GM12878 (cell line): ENCODE results near the gene PELO. TPM values are rescaled to one million over a fixed set of nuclear protein-coding genes. Genes with fewer than 3 reads are reported as not detected.

Source experiments
- ATAC-seq: fragments of 200-7000 bp; cut with Tn5 transposase; 3 replicates; pipeline ENCODE4 v1.9.1; 2020; ENCODE audit warnings: mild to moderate bottlenecking, moderate library complexity
- BruUV-seq: library from RNA; stranded (reverse); fragments of 400-500 nt; replicated peaks from 2 replicates; lab custom pipeline; 2021; lab: Mats Ljungman, UMichigan
- CTCF ChIA-PET: fragments of 300-600 bp; sonication (Branson Sonifier 250); formaldehyde crosslinking; extraction: SDS; loops from one replicate; lab custom pipeline; 2021; ENCODE audit warnings: inconsistent platforms; lab: Yijun Ruan, JAX
- POLR2A ChIA-PET: fragments of 350-600 bp; formaldehyde crosslinking; extraction: SDS; loops from one replicate; lab custom pipeline; 2021; ENCODE audit warnings: inconsistent platforms; lab: Charles Lee
- RAD21 ChIA-PET: fragments of 300-600 bp; sonication (Branson Sonifier 250); formaldehyde crosslinking; loops from one replicate; lab custom pipeline; 2023; ENCODE audit warnings: antibody characterized with exemption; ENCODE audit not compliant: unreplicated experiment; lab: Charles Lee
- SMC1A ChIA-PET: fragments of 300-600 bp; sonication (Branson Sonifier 250); formaldehyde crosslinking; loops from one replicate; lab custom pipeline; 2023; ENCODE audit not compliant: unreplicated experiment, uncharacterized antibody; lab: Charles Lee
- DNase-seq: peaks from one replicate; pipeline ENCODE4 v3.0.0-alpha.2; 2011; ENCODE audit warnings: low read depth, low spot score
- FAIRE-seq: peaks from 3 replicates; lab custom pipeline; 2011; peaks lifted over from hg19 to GRCh38; lab: Jason Lieb, UNC
- H2AFZ ChIP-seq: 2 replicates; pipeline ENCODE4 v1.6.0; 2011; ENCODE audit warnings: low read depth, low read length, control low read depth; ENCODE audit not compliant: control insufficient read depth
- H3K27ac ChIP-seq: 2 replicates; pipeline ENCODE4 v1.5.1; 2011; ENCODE audit warnings: control low read depth; ENCODE audit not compliant: control insufficient read depth, insufficient read depth
- H3K27me3 ChIP-seq, 2 experiments: replicated peaks in 1 of 2; 2 replicates each; pipeline versions ENCODE4 v1.6.0 to v1.6.1; 2011; ENCODE audit warnings: low read length in 1 of 2; ENCODE audit not compliant: control insufficient read depth in 2 of 2, insufficient read depth in 2 of 2
- H3K36me3 ChIP-seq, 2 experiments: 2 replicates each; pipeline ENCODE4 v1.5.1; 2011; ENCODE audit warnings: low read length in 1 of 2; ENCODE audit not compliant: control insufficient read depth in 2 of 2, insufficient read depth in 2 of 2
- H3K4me1 ChIP-seq: 2 replicates; pipeline ENCODE4 v1.6.1; 2011; ENCODE audit warnings: mild to moderate bottlenecking, low read length, moderate library complexity, mixed read lengths; ENCODE audit not compliant: control insufficient read depth, insufficient read depth
- H3K4me2 ChIP-seq: 2 replicates; pipeline ENCODE4 v1.6.0; 2011; ENCODE audit warnings: control low read depth; ENCODE audit not compliant: control insufficient read depth, insufficient read depth
- H3K4me3 ChIP-seq: fragments of 200-600 bp; sonication (generic); 2 replicates; pipeline ENCODE4 v1.5.1; 2016
- H3K79me2 ChIP-seq: 2 replicates; pipeline ENCODE4 v1.6.0; 2011; ENCODE audit warnings: low read length; ENCODE audit not compliant: control insufficient read depth, insufficient read depth
- H3K9ac ChIP-seq: 2 replicates; pipeline ENCODE4 v1.8.0; 2011; ENCODE audit warnings: low read length, control low read depth, mixed read lengths; ENCODE audit not compliant: control insufficient read depth, insufficient read depth
- H3K9me3 ChIP-seq: replicated peaks from 3 replicates; pipeline ENCODE4 v1.5.1; 2011; ENCODE audit warnings: mild to moderate bottlenecking, low read length; ENCODE audit not compliant: control insufficient read depth, insufficient read depth
- H4K20me1 ChIP-seq: 2 replicates; pipeline ENCODE4 v1.6.0; 2011; ENCODE audit not compliant: control insufficient read depth, insufficient read depth
- ATF7 ChIP-seq: fragments of 450-650 bp; IDR thresholded peaks from 2 replicates; pipeline ENCODE4 v1.6.1; 2016; ENCODE audit warnings: low read depth, mild to moderate bottlenecking
- BMI1 ChIP-seq: fragments of 450-650 bp; IDR thresholded peaks from 2 replicates; pipeline ENCODE4 v1.6.1; 2016; ENCODE audit warnings: mild to moderate bottlenecking, moderate library complexity, borderline replicate concordance
- CBX3 ChIP-seq: fragments of 200-600 bp; sonication (generic); IDR thresholded peaks from 2 replicates; pipeline ENCODE4 v1.6.1; 2016; ENCODE audit warnings: low read depth, borderline replicate concordance
- FOXM1 ChIP-seq: IDR thresholded peaks from 2 replicates; pipeline ENCODE4 v1.6.1; 2012; ENCODE audit warnings: low read depth, mild to moderate bottlenecking, inconsistent platforms, low read length, moderate library complexity
- GATAD2B ChIP-seq: fragments of 450-650 bp; conservative IDR thresholded peaks from 2 replicates; pipeline ENCODE4 v1.6.1; 2017; ENCODE audit warnings: low read depth, mild to moderate bottlenecking, moderate library complexity
- MAX ChIP-seq: IDR thresholded peaks from 2 replicates; pipeline ENCODE4 v1.6.1; 2012; ENCODE audit warnings: low read depth, low read length, improper control_type of control experiment
- NFXL1 ChIP-seq: fragments of 450-650 bp; IDR thresholded peaks from 2 replicates; pipeline ENCODE4 v1.6.1; 2017; ENCODE audit warnings: antibody characterized with exemption, mild to moderate bottlenecking, borderline replicate concordance
- PML ChIP-seq: IDR thresholded peaks from 2 replicates; pipeline ENCODE4 v1.6.1; 2012; ENCODE audit warnings: low read length, inconsistent platforms
- RAD51 ChIP-seq: fragments of 450-650 bp; IDR thresholded peaks from 2 replicates; pipeline ENCODE4 v1.6.1; 2016; ENCODE audit warnings: moderate library complexity, mild to moderate bottlenecking, inconsistent platforms
- SIX5 ChIP-seq: IDR thresholded peaks from 2 replicates; pipeline ENCODE4 v1.6.1; 2011; ENCODE audit warnings: mild to moderate bottlenecking, low read depth, low read length, moderate library complexity; ENCODE audit not compliant: severe bottlenecking
- SMC3 ChIP-seq: IDR thresholded peaks from 2 replicates; pipeline ENCODE4 v1.6.1; 2011; ENCODE audit warnings: low read length, improper control_type of control experiment, borderline replicate concordance
- SRF ChIP-seq, 2 experiments: IDR thresholded peaks; 2 replicates each; pipeline ENCODE4 v1.6.1; 2011; ENCODE audit warnings: low read depth in 2 of 2, low read length in 2 of 2, mild to moderate bottlenecking in 1 of 2, moderate library complexity in 1 of 2
- ZNF217 ChIP-seq: fragments of 450-650 bp; IDR thresholded peaks from 2 replicates; pipeline ENCODE4 v1.6.1; 2017; ENCODE audit warnings: antibody characterized with exemption, mild to moderate bottlenecking
- in situ Hi-C: fragments of 300-500 bp; cut with MboI; formaldehyde crosslinking; loops from 9 replicates; pipeline ENCODE4 v1.14.3; 2018; ENCODE audit warnings: mixed read lengths
- intact Hi-C: fragments of 100-400 bp; cut with micrococcal nuclease; formaldehyde crosslinking; loops from one replicate; pipeline ENCODE4 v1.14.2; 2022; ENCODE audit not compliant: unreplicated experiment
- polyA plus RNA-seq, 11 experiments: library from polyadenylated mRNA; depleted of rRNA in 4 of 11; unstranded in 6 of 11; stranded (reverse) in 5 of 11; fragments of >200 nt; fragmentation: Nextera tagmentation in 4 of 11; fragmentation: Illumina TruSeq in 1 of 11; extraction: Ambion mirVana in 4 of 11; extraction: Trizol in 1 of 11; gene quantifications; 1 replicate in 1 of 11; 2 replicates in 10 of 11; pipeline versions ENCODE4 v1.2.1 to v1.2.3, GENCODE V29; 2011 to 2016; ENCODE audit warnings: inconsistent platforms in 2 of 11, missing spikeins in 2 of 11, low read depth in 1 of 11
- total RNA-seq, 4 experiments: library from RNA; depleted of rRNA in 3 of 4; stranded (reverse); fragments of >200 nt in 3 of 4; fragmentation: Illumina TruSeq in 1 of 4; extraction: Trizol in 1 of 4; gene quantifications; 2 replicates each; pipeline versions ENCODE4 v1.2.1 to v1.2.3, GENCODE V29; 2013 to 2021

Gene PELO
- total and polyA plus RNA-seq, 10 of the 15 experiments (the other 5 are each of a cell fraction or from before 2014, with no cell fraction given) = 5.6 to 11.9 (median 8.7) TPM

- intact Hi-C loops = no loop called here
- ChIA-PET SMC1A (no interaction called here), POLR2A (no interaction called here), RAD21 (no interaction called here), CTCF (no interaction called here)
- no peaks in the 10 kb centered on the region for H3K4me1 ChIP-seq
- H4K20me1 ChIP-seq = no peaks in the 10 kb centered on the region
- no peak for DNase-seq
- ATAC-seq = no peak
- H3K4me3 ChIP-seq = no peak overlapping the region
- H3K4me2 ChIP-seq = no peak overlapping the region
- no peaks in the 10 kb centered on the region for H3K79me2 ChIP-seq
- H3K36me3 ChIP-seq = no peaks in the 10 kb centered on the region
- BruUV-seq = no TSS peak
- no peak overlapping the region for H3K27ac ChIP-seq
- no peak for FAIRE-seq
- no peaks in the 10 kb centered on the region; the same call in 2 of the 3 replicates for H3K9me3 ChIP-seq
- in situ Hi-C loops = no loop called here
- H3K27me3 ChIP-seq = no peaks in the 10 kb centered on the region
- H2AFZ ChIP-seq = no peak overlapping the region
- TF ChIP-seq FOXM1 (no peak), NFXL1 (no peak), RAD51 (no peak), CBX3 (no peak), SMC3 (no peak), PML (no peak), SIX5 (no peak), BMI1 (no peak), ATF7 (no peak), GATAD2B (no peak), MAX (no peak), SRF (IDR thresholded peaks at IDR 0.05; ENCODE audit: low read depth in 2 of 2, low read length in 2 of 2) (no peak), ZNF217 (no peak)
- H3K9ac ChIP-seq = no peak overlapping the region
Measured at GRCh38 chr5:52829664-52830063, 41.9 kb downstream of the PELO start.
